DMS153 treated with DMSO at 0.1 percent for 48 hours (cell line): ENCODE results near the gene KCNMA1.

Source experiments
- DNase-seq: peaks from one replicate; lab custom pipeline; 2025; ENCODE audit not compliant: unreplicated experiment; lab: John Stamatoyannopoulos, UW

The KCNMA1 gene

DNA sequence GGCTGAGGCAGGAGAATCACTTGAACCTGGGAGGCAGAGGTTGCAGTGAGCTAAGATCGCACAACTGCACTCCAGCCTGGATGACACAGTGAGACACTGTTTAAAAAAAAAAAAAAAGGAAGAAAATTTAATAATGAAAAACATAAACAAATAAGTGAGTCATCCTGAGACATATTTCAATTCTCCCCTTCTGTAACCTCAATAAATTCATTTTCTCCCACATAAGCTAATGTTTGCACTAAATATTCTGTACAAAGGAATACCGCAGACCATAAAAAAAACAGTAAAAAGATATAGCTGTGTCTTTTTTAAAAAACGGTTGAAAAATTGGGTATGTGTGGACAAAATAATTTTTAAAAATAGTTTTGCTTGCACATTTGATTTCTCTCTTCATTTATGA lies 654.0 kb downstream of the KCNMA1 start:
- DNase-seq: no peak

DNA sequence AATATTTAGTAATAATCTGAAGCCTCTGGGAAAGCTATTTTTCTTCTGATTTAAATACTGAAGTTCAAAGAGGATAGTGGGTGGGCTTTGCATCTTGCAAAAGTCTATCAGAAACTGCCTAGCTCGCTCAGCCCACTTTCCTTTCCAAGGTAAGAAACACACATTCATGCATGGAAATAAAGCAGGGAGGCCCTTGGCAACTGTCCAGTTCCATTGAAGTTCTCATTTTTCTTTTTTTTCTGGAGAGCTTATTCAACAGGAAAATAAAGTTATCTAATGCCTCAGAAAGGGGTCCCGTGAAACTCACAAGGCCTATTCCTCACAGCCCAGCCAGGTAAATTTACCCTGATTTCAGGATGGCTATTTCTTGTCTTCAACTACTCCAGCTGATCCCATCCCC lies 654.9 kb downstream of the KCNMA1 start:
- no peak for DNase-seq

DNA sequence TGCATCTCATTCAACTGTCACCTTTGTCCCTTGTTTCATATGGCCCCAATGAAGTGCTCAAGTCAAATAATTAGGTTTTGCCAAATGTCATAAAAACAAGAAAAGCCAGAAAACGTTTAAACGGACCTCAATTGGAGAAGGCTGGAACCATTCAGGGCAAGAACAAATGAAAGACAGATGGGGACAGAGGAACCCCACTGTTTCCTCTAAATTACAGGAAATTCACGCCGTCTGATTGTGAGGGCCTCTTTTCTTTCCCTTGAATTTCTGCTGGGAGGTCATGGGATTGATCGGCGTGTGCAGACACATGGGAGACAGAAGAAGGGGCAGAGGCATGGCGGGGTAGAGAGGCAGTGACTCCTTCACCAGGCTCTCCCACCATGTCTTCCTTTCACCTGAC lies 656.4 kb downstream of the KCNMA1 start:
- DNase-seq: no peak

DNA sequence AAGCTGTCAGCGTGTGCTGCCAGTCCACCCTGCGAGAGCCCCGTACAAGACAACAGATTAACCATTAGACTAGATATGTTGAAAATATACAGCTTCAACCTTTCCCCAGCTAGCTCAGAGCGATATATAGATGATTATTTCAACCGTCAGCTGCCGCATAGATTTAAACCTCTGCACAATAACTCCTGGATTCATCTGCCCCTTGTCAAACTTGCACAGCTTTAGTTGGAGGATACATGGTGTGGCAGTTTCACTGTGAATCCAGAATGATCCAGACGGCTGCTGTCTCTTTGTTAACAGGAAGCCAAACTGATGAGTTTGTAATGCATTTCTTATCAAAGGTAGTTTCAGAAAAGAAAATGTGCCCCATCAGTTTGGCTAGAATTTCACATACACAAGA lies 659.7 kb downstream of the KCNMA1 start:
- DNase-seq: no peak

DNA sequence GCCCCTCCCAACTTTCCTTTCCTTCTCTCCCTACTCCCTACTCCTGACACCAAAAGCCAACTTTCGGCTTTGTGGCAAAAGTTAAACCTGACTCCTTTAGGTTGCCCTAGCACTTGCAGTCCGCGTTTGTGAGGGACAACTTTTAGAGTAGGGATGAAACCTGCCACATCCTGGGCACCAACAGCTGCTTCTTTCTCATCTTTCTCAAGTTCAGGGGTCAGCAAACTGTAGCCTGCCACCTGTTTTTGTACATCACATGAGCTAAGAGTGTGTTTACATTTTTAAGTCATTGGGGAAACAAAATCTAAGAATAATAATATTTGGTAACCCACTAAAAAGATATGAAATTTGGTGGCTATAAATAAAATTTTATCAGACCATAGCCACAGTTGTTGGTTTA lies 660.6 kb downstream of the KCNMA1 start:
- no peak for DNase-seq

DNA sequence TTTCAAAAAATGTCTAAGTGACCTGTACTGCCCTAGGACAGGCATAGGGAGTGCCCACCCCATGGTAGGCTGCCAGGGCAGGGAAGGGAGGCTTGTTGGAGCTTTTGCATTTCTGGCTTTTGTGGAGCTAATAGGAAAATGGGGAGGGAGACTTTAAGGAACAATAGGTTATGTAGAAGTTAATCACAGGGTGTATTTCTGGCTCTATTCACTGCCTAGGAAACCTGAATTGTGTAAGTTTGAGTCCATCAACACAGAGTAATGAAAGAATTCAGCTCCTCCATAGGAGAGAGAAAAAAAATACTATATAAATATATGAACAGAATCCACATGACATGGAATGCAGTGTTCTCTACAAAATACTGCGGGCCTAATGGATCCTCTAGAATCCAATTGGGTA lies 661.5 kb downstream of the KCNMA1 start:
- no peak for DNase-seq

DNA sequence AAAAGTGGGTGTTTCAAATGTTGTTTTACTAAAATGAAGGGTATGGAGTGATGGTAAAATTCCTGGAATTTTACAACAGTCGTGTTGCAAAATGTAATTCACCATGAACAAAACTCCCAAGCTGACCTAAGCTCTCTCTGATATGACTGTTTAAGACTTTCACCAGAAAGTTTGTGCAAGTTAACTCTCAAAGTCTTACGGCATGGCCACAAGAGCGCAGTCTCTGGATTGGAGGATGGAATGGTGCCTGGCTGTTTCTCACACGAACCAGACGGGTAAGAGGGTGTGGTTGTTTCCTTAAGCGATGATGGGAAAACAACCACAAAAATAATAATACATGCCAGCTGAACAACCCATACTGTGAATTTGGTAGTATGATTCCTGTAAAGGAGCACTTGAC lies 662.5 kb downstream of the KCNMA1 start:
- DNase-seq: no peak

- no peak for DNase-seq
Observed at GRCh38 chr10:76974017-76974691, 663.5 kb downstream of the KCNMA1 start.

- DNase-seq: no peak
Observed at GRCh38 chr10:76973091-76974016, 664.3 kb downstream of the KCNMA1 start.

DNA sequence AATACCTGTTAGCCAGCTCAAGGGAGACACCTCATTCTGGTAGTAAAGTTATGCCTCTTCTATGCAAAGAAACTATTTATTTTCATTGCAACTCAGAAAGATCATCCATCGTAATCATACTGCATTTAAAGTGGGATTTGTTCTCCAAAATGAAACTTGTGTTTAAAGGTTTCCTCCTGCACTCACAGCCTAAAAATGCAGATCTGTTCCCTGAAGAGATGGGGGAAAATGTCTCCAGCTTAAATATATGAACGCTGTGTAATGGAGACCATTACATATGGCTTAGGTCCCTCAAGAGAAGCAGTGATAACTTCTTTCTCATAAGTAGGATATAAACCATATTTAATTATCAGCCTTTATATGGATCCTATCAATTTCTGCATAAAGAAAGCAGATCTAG lies 665.1 kb downstream of the KCNMA1 start:
- DNase-seq: no peak

GRCh38 chr10:76971547-76972170 lies 665.9 kb downstream of the KCNMA1 start:
- DNase-seq: no peak

GRCh38 chr10:76970711-76971519 lies 666.7 kb downstream of the KCNMA1 start:
- DNase-seq: no peak

- DNase-seq: no peak
Observed at GRCh38 chr10:76969366-76969948, 668.2 kb downstream of the KCNMA1 start.

- no peak for DNase-seq
Observed at GRCh38 chr10:76968483-76968882, 669.1 kb downstream of the KCNMA1 start.

- DNase-seq: no peak
Observed at GRCh38 chr10:76962851-76963250, 674.8 kb downstream of the KCNMA1 start.

DNA sequence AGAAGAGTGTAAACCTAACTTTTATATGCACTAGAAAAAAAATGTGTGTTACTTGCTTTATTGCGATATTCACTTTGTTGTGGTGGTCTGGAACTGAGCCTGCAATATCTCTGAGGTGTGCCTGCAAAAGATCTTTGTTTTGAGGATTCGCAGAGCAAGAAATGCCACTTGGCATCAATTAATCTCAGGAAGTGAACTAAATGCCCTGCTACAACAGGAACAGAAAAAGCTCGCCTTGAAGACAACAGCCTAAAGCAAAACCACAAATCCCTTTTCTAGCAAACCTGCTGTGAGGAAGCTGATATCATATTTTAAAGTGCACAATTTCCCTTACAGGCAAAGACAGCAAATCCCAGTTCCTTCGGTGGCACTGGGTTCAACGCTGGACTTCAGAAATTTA lies 675.8 kb downstream of the KCNMA1 start:
- DNase-seq: no peak

DNA sequence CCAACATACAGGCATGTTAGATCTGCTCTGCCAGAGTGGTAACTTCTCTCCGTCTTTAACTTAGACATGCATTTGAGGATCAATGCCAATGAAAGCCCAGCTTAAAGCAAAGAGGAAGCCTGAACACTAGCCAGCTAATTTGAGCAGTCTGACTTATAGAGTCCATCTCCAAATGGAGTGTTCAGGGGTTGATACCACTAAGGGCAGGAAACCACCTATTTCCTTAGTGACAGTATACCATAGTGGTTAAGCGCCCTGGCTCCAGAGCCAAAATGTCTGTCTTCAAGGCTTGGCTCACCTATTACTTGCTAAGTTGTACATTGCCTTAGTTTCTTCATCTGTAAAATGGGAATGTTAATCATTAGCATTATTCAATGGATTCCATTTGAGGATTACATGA lies 678.5 kb downstream of the KCNMA1 start:
- DNase-seq: no peak

- no peak for DNase-seq
Observed at GRCh38 chr10:76954838-76955237, 682.8 kb downstream of the KCNMA1 start.

- DNase-seq: no peak
Observed at GRCh38 chr10:76950354-76950753, 687.3 kb downstream of the KCNMA1 start.

DNA sequence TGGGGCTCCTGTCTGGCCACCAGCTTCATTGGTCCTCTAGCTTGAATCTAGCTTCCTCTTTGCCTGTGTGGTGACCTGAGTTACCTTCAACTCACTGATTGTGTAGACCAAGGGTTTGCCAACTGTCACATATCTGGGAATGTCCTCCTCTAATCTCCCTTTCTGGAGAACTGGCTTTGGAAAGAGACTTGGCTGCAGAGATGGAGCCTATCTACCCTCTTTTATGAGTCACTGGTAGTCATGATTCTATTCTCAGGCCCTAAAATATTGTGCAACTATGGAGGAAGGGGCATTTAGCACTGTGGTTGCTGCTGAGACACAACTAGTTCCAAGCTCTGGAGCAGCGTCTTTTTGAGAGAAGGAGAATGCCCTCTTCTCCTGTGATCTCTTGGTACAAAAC lies 691.3 kb downstream of the KCNMA1 start:
- no peak for DNase-seq

DNA sequence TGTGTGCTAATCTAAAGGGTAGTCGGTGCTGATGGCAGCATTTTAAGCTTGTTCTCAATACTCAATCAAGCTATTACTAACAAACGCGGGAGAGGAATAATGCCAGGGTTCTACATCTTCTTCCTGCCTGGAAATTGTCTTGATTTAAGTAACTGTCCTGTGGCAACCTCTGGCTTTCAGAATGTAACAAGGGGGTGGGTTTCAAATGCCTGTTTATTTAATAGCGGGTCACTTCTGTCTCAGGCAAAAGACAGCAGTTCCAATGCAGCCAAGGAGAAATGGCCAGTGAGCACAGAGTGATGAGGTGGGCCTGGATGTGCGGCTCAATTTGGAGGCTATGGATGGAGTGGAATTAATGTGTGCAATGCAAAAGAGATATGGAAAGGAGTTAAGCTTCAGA lies 692.4 kb downstream of the KCNMA1 start:
- DNase-seq: no peak
